Loucy (cell line): ENCODE data around the gene GREB1.

ENCODE experiments used
- H2AFZ ChIP-seq: fragments of 200-600 bp; sonication (generic); 2 replicates; pipeline ENCODE4 v1.6.0; 2016; ENCODE audit warnings: antibody characterized with exemption, mild to moderate bottlenecking, low read length, moderate library complexity
- H3F3A ChIP-seq: fragments of 200-600 bp; 2 replicates; pipeline ENCODE4 v1.6.0; 2016; ENCODE audit warnings: antibody characterized with exemption, low read depth, mild to moderate bottlenecking
- H3K27me3 ChIP-seq: fragments of 200-600 bp; sonication (generic); 2 replicates; pipeline ENCODE4 v1.6.1; 2014; ENCODE audit warnings: low read length, mild to moderate bottlenecking; ENCODE audit not compliant: insufficient read depth, poor library complexity, severe bottlenecking
- H3K36me3 ChIP-seq: fragments of 200-600 bp; sonication (generic); 2 replicates; pipeline ENCODE4 v1.6.1; 2016; ENCODE audit warnings: low read length; ENCODE audit not compliant: insufficient read depth
- H3K4me1 ChIP-seq: fragments of 200-600 bp; sonication (generic); 2 replicates; pipeline ENCODE4 v1.5.1; 2014; ENCODE audit warnings: low read length, mild to moderate bottlenecking; ENCODE audit not compliant: insufficient read depth, poor library complexity, severe bottlenecking
- H3K4me2 ChIP-seq: fragments of 200-600 bp; sonication (generic); 2 replicates; pipeline ENCODE4 v1.6.0; 2014; ENCODE audit warnings: antibody characterized with exemption, low read length, low read depth, mild to moderate bottlenecking; ENCODE audit not compliant: poor library complexity, severe bottlenecking
- H3K4me3 ChIP-seq: fragments of 200-600 bp; sonication (generic); 2 replicates; pipeline ENCODE4 v1.5.1; 2014; ENCODE audit warnings: low read length, mild to moderate bottlenecking, mixed read lengths; ENCODE audit not compliant: poor library complexity, severe bottlenecking
- H3K79me2 ChIP-seq: fragments of 200-600 bp; sonication (generic); 2 replicates; pipeline ENCODE4 v1.6.1; 2014; ENCODE audit warnings: low read length; ENCODE audit not compliant: insufficient read depth
- H3K9ac ChIP-seq: fragments of 200-600 bp; sonication (generic); 2 replicates; pipeline ENCODE4 v1.6.0; 2014; ENCODE audit warnings: mild to moderate bottlenecking, low read depth, low read length, moderate library complexity; ENCODE audit not compliant: poor library complexity, severe bottlenecking
- H3K9me2 ChIP-seq: fragments of 200-600 bp; sonication (generic); replicated peaks from 2 replicates; pipeline ENCODE4 v1.6.1; 2016; ENCODE audit warnings: low read depth, low read length, mixed read lengths
- H3K9me3 ChIP-seq: fragments of 200-600 bp; sonication (generic); 2 replicates; pipeline ENCODE4 v1.6.1; 2014; ENCODE audit warnings: mild to moderate bottlenecking, antibody characterized with exemption, low read length, low read depth; ENCODE audit not compliant: insufficient read depth
- H4K20me1 ChIP-seq: fragments of 200-600 bp; sonication (generic); 2 replicates; pipeline ENCODE4 v1.6.0; 2014; ENCODE audit warnings: antibody characterized with exemption, low read length, mild to moderate bottlenecking; ENCODE audit not compliant: insufficient read depth, poor library complexity, severe bottlenecking
- EZH2phosphoT487 ChIP-seq: fragments of 200-600 bp; IDR thresholded peaks from 2 replicates; pipeline ENCODE4 v1.6.1; 2018; ENCODE audit warnings: antibody characterized with exemption, mild to moderate bottlenecking, moderate library complexity, borderline replicate concordance
- TF ChIP-seq, protein P1 (sequence below): fragments of 200-600 bp; sonication (generic); conservative IDR thresholded peaks from 2 replicates; pipeline ENCODE4 v1.5.1; 2014; ENCODE audit warnings: mild to moderate bottlenecking, antibody characterized with exemption, low read length

GREB1 gene

DNA sequence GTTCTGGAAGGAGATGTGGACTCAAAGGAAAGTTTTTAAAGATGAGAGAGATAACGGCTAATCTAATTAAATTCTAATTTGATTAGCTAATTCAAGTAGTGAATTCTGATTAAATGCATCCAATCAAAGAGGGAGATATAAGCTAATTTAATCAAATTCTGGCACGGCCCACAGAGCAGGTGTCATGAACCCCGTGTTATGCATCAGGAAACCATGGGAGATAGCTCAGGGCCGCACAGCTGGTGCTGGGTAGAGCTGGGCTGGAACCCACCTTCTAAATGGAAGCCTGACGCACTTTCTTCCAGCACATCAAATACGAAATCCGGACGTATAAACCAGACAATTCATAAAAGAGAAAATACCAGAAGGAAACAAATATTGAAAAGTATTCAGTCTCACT is 57.2 kb downstream of the GREB1 start:
- no peaks in the 10 kb centered on the region for H3K9me3 ChIP-seq
- H4K20me1 ChIP-seq: no peaks in the 10 kb centered on the region
- H3K4me2 ChIP-seq: no peak overlapping the region
- H3K27me3 ChIP-seq: no peaks in the 10 kb centered on the region
- no peaks in the 10 kb centered on the region for H3K4me1 ChIP-seq
- H3K79me2 ChIP-seq: no peaks in the 10 kb centered on the region
- H2AFZ ChIP-seq: no peak overlapping the region
- TF ChIP-seq EZH2phosphoT487: no peak
- TF ChIP-seq, protein P1, sequence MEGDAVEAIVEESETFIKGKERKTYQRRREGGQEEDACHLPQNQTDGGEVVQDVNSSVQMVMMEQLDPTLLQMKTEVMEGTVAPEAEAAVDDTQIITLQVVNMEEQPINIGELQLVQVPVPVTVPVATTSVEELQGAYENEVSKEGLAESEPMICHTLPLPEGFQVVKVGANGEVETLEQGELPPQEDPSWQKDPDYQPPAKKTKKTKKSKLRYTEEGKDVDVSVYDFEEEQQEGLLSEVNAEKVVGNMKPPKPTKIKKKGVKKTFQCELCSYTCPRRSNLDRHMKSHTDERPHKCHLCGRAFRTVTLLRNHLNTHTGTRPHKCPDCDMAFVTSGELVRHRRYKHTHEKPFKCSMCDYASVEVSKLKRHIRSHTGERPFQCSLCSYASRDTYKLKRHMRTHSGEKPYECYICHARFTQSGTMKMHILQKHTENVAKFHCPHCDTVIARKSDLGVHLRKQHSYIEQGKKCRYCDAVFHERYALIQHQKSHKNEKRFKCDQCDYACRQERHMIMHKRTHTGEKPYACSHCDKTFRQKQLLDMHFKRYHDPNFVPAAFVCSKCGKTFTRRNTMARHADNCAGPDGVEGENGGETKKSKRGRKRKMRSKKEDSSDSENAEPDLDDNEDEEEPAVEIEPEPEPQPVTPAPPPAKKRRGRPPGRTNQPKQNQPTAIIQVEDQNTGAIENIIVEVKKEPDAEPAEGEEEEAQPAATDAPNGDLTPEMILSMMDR: no peak
- no peaks in the 10 kb centered on the region for H3K9me2 ChIP-seq
- no peaks in the 10 kb centered on the region for H3F3A ChIP-seq
- no peaks in the 10 kb centered on the region for H3K36me3 ChIP-seq
- H3K4me3 ChIP-seq: no peak overlapping the region
- no peak overlapping the region for H3K9ac ChIP-seq

DNA sequence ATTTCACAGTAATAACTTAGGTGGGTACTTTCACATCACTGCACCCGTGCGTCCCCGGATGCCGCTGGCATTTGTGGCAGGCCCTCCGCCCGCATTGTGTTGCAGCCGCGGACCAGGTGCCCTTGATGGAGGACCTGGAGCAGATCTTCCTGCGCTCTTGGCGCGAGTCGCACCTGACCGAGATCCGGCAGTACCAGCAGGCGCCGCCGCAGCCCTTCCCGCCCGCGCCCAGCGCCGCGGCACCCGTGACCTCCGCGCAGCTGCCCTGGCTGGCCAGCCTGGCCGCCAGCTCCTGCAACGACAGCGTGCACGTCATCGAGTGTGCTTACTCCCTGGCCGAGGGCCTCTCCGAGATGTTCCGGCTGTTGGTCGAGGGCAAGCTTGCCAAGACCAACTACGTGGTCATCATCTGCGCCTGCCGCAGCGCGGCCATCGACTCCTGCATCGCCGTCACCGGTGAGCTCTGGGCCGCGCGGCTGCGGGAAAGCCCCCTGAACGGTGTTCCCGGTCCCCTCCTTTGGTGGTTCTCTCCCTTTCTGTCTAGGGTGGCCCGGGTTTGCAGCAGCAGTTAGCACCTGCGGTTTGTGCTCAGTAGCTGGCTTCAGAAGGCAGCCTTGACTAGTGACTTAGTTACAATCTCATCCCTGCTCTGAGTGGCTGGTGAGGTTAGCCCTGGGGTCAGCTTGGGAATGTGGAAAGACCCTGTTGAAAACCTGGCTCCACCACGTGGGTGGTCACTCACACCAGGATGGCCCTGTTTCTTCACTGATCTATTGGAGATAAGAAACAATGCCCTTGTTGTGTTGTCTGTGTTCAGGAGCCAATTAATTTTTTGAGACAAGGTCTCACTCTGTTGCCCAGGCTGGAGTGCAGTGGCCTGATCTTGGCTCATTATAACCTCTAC is 59.1 kb downstream of the GREB1 start:
- H4K20me1 ChIP-seq: no peaks in the 10 kb centered on the region

DNA sequence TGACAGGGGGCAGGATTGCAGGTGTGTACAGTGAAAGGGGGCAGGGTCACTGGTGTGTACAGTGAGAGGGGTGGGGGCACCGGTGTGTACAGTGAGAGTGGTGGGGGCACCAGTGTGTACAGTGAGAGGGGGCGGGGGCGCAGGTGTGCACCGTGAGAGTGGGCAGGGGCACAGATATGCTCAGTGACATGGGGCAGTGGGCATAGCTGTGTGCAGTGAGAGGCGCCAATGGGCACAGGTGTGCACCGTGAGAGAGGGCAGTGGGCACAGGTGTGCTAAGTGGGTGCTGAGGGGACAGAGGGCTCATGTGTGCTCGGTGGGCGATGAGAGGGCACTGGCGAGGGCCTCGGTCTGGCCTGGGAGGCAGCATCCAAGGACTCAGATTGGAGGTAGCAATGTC is 63.0 kb downstream of the GREB1 start:
- H3K27me3 ChIP-seq: no peaks in the 10 kb centered on the region
- H3K9ac ChIP-seq: no peak overlapping the region
- TF ChIP-seq EZH2phosphoT487: no peak
- TF ChIP-seq, protein P1: no peak
- no peak overlapping the region for H3K4me3 ChIP-seq
- no peaks in the 10 kb centered on the region for H3K4me1 ChIP-seq
- no peaks in the 10 kb centered on the region for H4K20me1 ChIP-seq
- H3K79me2 ChIP-seq: no peaks in the 10 kb centered on the region
- H3K9me3 ChIP-seq: no peaks in the 10 kb centered on the region
- H3K4me2 ChIP-seq: no peak overlapping the region
- no peak overlapping the region for H2AFZ ChIP-seq
- H3K9me2 ChIP-seq: no peaks in the 10 kb centered on the region
- no peaks in the 10 kb centered on the region for H3F3A ChIP-seq
- H3K36me3 ChIP-seq: no peaks in the 10 kb centered on the region

More for the DNA sequence above, 59.1 kb downstream of the GREB1 start:
- Histone ChIP-seq H3K9me2 (no peaks in the 10 kb centered on the region), H3K27me3 (no peaks in the 10 kb centered on the region), H3K4me2 (no peak overlapping the region), H3K36me3 (no peaks in the 10 kb centered on the region), H3F3A (no peaks in the 10 kb centered on the region), H2AFZ (no peak overlapping the region), H3K4me1 (no peaks in the 10 kb centered on the region), H3K4me3 (no peak overlapping the region), H3K9ac (no peak overlapping the region), H3K9me3 (no peaks in the 10 kb centered on the region), H3K79me2 (no peaks in the 10 kb centered on the region)
- no peak for TF ChIP-seq EZH2phosphoT487
- TF ChIP-seq, protein P1: no peak
